Stimulated activated naive CD8-positive, alpha-beta T cell treated with anti-CD3 and anti-CD28 coated beads, Interleukin-15, amount 100 ng/mL, for 72 hours (primary cell): Measurements from ENCODE around the gene DLX5.
"Not testable (repeated sequence)": the region's sequence is repeated elsewhere in the genome, so short reads cannot be mapped to it uniquely, and the experiment has no call there.

Experiments
- ATAC-seq: fragments of 150-1000 bp; cut with Tn5 transposase; 2 replicates; pipeline ENCODE4 v1.10.0; 2021; ENCODE audit warnings: mild to moderate bottlenecking, moderate library complexity
- DNase-seq, 2 donors: peaks; one replicate each; pipeline ENCODE4 v3.0.0; 2021 to 2022
- H3K27ac Mint-ChIP-seq, 2 donors: one replicate each; pipeline ENCODE4 v1.8.0; 2022; ENCODE audit warnings: mild to moderate bottlenecking in 2 of 2, mixed read lengths in 2 of 2, moderate library complexity in 2 of 2
- H3K27me3 Mint-ChIP-seq: one replicate; pipeline ENCODE4 v1.8.0; 2022; ENCODE audit warnings: mixed read lengths
- H3K4me1 Mint-ChIP-seq: one replicate; pipeline ENCODE4 v1.8.0; 2022; ENCODE audit warnings: mild to moderate bottlenecking, mixed read lengths
- H3K4me3 Mint-ChIP-seq, 2 donors: one replicate each; pipeline ENCODE4 v1.8.0; 2022; ENCODE audit warnings: mild to moderate bottlenecking in 2 of 2, mixed read lengths in 2 of 2, moderate library complexity in 1 of 2
- H3K9me3 Mint-ChIP-seq, 2 donors: one replicate each; pipeline ENCODE4 v1.8.0; 2022; ENCODE audit warnings: mixed read lengths in 2 of 2

DLX5 gene

DNA sequence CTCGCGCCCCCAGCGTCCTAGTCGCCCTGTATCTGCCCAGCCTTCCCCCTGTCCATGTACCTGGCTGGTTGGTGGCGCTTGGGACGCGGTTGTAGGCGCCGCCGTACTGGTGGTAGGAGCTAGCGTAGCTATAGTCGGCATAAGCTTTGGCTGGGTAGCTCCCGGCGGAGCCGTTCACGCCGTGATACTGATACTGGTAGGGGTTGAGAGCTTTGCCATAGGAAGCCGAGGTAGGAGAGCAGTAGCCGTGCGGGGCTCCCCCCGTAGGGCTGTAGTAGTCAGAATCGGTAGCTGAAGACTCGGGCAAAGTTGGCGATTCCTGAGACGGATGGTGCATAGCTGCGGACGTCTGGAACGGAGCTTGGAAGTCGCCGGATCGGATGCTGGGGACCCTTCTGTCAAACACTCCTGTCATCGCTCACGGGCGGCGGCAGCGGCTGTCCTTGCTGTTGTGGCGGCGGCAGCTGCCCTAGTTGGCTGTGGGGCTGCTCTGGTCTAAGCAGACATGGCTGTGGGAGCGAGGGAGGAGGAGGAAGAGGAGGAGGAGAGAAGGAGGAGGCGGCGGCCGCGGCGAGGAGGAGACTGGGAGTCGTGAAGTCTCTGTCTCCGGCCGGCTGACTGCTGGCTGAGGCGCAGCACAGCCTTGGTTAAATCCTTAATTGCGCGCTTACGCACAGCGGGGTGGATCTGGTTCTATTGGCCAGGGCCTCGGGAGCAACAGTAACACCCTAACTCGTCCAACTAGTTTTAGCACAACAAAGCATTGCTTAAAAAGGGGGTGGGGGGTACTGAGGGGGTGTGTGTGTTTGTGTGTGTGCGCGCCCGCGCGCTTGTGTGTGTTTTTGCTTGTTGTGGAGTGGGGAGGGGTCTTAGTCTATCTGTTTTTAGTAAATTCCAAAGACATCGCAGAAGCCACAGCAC lies at the start of gene DLX5:
DLX5 (minus strand) TSS at position 623 of the 921 bp plus-strand sequence; CDS start at position 415, 208 bp downstream.
- ATAC-seq (peak; percentile 24), DNase-seq (peak in 1 of 2 donors; percentile 28)
- Mint-ChIP-seq H3K4me3 (peak within 1 kb of the TSS; percentile 50 to 70), H3K9me3 (no peaks in the 10 kb centered on the region), H3K27me3 (peaks cover 94% of the 10 kb centered on the region), H3K27ac (peak within 1 kb of the TSS in 1 of 2 donors; percentile 95), H3K4me1 (peaks cover 66% of the 10 kb centered on the region)

DNA sequence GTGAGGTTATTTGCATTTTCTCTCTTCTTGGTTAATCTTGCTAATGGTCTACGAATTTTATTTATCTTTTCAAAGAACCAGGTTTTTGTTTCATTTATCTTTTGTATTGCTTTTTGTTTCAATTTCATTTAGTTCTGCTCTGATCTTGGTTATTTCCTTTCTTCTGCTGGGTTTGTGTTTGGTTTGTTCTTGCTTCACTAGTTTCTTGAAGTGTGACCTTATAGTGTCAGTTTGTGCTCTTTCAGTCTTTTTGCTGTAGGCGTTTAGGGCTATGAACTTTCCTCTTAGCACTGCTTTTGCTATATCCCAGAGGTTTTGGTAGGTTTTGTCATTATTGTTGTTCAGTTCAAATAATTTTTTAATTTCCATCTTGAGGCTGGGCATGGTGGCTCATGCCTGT lies 47.4 kb upstream of the DLX5 start:
- not testable (repeated sequence) for H3K27ac Mint-ChIP-seq, DNase-seq, H3K9me3 Mint-ChIP-seq, H3K4me1 Mint-ChIP-seq, ATAC-seq, H3K4me3 Mint-ChIP-seq
- H3K27me3 Mint-ChIP-seq = peaks cover 65% of the 10 kb centered on the region

DNA sequence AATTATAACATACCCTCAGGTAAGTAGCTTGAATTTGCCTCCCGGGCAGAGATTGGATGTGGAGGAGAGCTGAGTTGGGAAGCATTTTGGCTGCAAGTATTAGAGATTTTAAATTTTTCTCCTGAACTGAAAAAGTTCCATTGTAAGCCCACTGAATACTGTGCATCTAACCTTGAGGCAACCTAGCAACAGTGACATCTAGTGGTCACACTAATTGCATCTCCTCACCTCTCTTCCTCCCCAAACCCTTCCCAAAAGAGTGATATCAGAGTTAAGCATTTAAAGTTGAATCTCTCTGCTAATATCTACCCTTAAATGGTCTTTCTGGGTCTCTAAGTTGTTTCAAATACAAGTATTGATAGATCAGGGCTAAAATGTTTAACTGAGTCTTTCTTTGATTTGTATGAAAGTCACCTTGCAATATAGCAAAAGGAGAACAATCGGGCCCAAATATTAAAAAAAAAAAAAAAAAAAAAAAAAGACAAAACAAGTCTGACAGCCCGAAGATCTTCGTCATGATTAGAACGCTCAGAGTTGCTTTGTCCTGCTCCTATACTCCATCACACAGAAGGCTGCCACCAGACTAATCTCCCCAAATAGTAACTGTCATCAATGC lies 40.4 kb upstream of the DLX5 start:
- Mint-ChIP-seq H3K4me3 (no peak overlapping the region), H3K27me3 (peaks cover 29% of the 10 kb centered on the region), H3K27ac (no peak overlapping the region), H3K9me3 (peaks cover 0 to 3% of the 10 kb centered on the region in 2 donors), H3K4me1 (no peaks in the 10 kb centered on the region)
- ATAC-seq (peak; percentile 64), DNase-seq (peak; percentile 3 to 9)

DNA sequence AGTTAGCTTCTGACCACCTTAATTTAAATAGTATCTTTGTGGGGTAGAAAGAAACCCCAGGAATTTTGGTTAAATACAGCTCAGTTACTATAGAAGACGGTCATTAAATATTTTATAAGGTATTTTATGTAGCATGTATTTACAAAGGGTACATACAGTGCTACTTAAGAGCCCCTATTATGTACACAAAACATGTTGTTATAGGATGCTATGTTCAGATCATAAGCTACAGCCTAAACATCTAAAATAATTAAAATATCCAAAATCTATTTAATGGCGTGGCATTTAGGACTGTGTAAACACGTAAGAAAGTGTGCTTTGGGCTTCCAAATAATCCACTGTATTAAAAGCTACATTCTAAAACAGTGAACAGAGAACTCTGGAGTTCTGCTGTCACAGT lies 39.4 kb upstream of the DLX5 start:
- ATAC-seq (no peak), DNase-seq (no peak)
- Mint-ChIP-seq H3K27ac (no peak overlapping the region), H3K27me3 (peaks cover 39% of the 10 kb centered on the region), H3K9me3 (peaks cover 10 to 13% of the 10 kb centered on the region in 2 donors), H3K4me3 (no peak overlapping the region), H3K4me1 (no peaks in the 10 kb centered on the region)

DNA sequence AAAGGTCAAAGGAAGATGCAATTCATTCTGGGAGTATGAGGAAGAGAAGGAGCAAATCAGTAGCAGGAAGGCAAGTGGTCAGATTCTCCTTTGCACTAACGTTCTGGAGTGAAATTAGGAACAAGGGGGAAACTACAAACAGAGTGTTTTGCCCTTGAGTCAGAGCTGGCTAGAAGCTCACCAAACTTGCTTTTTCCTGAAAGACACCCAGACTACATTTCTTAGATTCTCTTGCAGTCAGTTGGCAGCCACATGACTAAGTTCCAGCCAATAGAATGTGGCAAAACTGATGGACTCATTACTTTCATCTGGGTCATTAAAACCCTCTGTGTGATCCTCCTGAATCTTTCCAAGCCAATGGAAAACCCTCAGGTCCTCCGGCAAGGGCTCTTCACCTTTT lies 18.6 kb upstream of the DLX5 start:
- H3K4me3 Mint-ChIP-seq = no peak overlapping the region
- H3K4me1 Mint-ChIP-seq = no peaks in the 10 kb centered on the region
- no peaks in the 10 kb centered on the region for H3K9me3 Mint-ChIP-seq
- DNase-seq = no peak
- H3K27ac Mint-ChIP-seq = no peak overlapping the region
- H3K27me3 Mint-ChIP-seq = peaks cover 61% of the 10 kb centered on the region
- ATAC-seq = no peak

DNA sequence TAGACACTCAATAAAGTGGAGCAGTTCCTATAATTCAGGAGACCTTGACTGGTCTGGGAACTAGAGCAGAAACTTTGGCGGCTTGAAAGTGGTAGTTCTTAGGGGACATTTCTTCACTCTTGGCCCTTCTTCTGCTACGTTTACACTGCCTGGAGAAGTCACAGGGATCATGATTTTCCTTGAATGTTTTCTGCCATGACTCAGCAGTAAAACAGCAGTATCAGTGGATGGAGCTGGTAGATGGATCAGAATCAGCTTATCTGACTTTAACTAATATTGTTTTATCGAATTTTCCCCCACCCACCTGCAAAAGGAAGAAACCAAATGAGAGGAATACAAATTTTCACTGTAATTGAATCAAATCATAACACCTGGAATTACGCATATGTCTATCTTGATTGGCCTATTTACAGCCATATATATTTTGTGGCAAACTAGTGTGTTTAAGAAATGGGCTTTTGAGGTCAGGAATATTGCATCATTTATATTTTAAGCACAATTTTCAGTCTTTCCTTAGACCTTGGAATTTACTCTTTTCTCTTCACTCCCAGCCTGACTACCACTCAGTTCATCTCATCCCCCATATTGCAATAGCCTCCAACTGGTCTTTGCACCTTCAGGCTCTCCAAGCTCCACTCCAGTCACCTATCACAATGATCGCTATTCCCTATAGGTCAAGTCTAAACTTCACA lies 14.9 kb upstream of the DLX5 start:
- ATAC-seq = no peak
- no peaks in the 10 kb centered on the region for H3K9me3 Mint-ChIP-seq
- no peak for DNase-seq
- H3K27ac Mint-ChIP-seq = no peak overlapping the region
- H3K4me1 Mint-ChIP-seq = no peaks in the 10 kb centered on the region
- H3K4me3 Mint-ChIP-seq = no peak overlapping the region
- H3K27me3 Mint-ChIP-seq = peaks cover 41% of the 10 kb centered on the region

DNA sequence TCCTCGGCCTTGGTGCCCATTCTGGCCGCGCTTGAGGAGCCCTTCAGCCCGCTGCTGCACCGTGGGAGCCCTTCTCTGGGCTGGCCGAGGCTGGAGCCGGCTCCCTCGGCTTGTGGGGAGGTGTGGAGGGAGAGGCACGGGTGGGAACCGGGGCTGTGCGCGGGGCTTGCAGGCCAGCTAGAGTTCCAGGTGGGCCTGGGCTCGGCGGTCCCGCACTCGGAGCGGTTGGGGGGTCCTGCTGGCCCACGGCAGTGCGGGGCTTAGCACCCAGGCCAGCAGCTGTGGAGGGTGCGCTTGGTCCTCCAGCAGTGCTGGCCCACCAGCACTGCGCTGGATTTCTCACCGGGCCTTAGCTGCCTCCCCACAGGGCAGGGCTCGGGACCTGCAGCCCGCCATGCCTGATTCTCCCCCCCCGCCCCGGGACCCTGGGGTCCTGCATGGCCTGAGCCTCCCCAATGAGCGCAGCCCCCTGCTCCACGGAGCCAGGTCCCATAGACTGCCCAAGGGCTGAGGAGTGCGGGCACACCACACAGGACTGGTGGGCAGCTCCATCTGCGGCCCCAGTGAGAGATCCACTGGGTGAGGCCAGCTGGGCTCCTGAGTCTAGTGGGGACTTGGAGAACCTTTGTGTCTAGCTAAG lies 9.7 kb upstream of the DLX5 start:
- not testable (repeated sequence) for H3K27ac Mint-ChIP-seq, H3K4me3 Mint-ChIP-seq, DNase-seq, H3K9me3 Mint-ChIP-seq, H3K4me1 Mint-ChIP-seq
- H3K27me3 Mint-ChIP-seq = peaks cover 14% of the 10 kb centered on the region
- peak; percentile 26 for ATAC-seq

DNA sequence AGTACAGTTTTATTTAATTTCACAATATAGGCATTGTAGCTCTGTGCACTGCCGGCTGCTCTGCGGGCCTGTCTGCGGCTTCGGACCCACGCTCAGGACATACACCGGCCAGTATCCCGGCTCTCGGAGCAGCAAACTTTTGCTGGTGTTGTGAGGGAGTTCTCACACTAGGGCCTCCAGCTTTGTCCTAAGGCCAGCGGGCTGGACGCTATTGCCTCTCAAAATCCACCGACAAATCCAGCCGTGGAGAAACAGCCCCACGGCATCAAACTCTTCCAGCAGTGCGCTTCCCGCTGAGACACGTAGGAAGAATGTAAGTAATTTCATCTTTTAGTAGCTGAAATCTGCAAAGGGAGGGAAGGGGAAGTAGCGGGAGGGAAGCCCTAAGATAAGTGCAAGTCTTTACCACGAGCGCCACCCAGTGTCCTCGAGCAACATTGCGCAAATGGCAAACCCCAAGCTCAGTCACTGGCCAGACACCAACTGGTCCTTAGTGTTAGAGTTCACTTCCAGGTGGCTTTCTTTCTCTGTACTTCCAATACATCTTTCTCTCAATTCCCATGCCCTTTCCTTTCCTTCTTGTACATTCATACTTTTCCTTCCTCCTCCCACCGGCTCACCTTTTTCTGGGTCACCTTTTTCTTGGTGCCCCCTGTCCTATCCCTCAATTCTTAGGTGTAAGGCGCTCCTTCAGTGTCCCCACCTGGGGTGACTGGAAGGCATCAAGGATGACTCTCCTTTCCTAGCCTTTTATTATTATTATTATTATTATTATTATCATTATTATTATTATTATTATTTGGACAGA lies 3.0 kb upstream of the DLX5 start:
- peak overlapping the region; percentile 66 to 75 for H3K4me3 Mint-ChIP-seq
- H3K27me3 Mint-ChIP-seq = peaks cover 75% of the 10 kb centered on the region
- peak; percentile 79 for ATAC-seq
- peak; percentile 58 to 68 for DNase-seq
- H3K27ac Mint-ChIP-seq = no peak overlapping the region
- peaks cover 47% of the 10 kb centered on the region for H3K4me1 Mint-ChIP-seq
- H3K9me3 Mint-ChIP-seq = no peaks in the 10 kb centered on the region

DNA sequence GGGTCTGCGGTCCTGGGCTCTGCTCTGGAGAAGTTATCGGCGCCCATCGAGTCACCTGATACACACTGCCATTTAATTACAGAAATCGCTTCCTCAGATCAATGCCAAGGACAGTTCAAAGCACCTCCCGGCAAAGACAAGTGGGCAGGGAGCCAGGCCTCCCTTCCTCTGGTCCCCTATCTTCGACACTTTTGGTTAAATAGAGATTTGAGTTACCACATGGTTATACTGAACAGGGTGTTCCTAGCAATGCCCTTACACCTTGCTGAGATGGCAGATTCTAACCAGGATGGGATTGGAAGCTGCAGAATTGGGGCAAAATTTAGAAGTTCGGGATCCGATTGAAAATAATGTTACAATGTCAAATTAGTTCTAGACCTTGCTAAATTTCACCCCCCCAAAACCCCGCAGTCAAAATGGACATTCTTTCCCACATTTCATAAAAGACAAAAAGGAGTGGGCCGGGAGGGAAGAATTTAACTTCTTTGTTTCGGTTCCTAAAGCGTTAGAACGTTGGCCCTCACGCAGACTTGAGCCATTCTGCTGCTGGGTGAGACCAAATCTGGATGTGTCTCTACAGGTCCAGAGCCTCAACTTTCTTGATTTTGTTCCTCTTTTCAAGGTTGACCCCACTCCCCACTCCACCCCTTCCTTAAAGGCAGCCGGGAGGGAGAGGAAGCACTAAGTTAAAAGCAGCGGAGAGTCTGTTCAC lies 2.2 kb upstream of the DLX5 start:
- ATAC-seq (peak; percentile 6), DNase-seq (no peak)
- H3K27ac Mint-ChIP-seq = peak overlapping the region in 1 of 2 donors; percentile 57
- no peaks in the 10 kb centered on the region for H3K9me3 Mint-ChIP-seq
- H3K4me3 Mint-ChIP-seq = peak overlapping the region; percentile 66 to 75
- H3K4me1 Mint-ChIP-seq = peaks cover 54% of the 10 kb centered on the region
- H3K27me3 Mint-ChIP-seq = peaks cover 83% of the 10 kb centered on the region

DNA sequence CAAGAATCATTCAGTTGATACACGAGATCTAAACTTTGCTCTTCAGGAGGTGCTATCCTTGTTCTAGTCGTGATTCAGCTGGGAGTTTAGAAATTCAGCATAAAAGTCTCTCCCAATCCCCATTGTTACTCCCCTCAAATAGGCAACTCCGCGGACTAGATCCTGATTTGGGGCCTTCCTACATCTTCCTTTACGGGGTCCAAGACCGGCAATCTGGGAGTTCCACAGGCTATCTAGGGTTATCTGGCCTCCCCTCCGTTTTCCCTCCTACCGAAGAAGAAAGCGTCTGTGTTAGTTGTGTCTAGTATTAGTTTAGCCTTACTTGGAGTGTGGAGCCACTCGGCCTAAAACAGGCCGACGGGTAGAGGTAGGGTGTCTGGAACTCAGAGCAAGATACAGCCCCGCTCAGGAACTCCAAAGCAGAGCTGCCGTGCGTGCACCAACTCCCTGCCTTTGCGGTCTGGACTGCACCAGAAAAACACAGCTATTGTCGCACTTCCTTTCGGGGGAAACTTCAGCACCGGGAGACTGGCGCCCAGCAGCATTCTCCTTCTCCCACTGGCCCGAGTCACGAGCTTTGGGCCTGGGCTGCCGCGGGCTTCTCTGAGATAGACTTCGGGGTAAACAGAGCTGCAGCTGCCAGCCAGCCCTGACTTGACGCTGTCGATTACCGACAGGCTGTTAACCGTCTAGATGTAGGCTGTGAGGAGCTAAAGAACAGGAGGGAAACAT lies 1.5 kb upstream of the DLX5 start:
- Mint-ChIP-seq H3K4me3 (peak overlapping the region; percentile 55 to 66), H3K27ac (no peak overlapping the region), H3K4me1 (peaks cover 61% of the 10 kb centered on the region), H3K27me3 (peaks cover 83% of the 10 kb centered on the region), H3K9me3 (no peaks in the 10 kb centered on the region)
- ATAC-seq (peak; percentile 47), DNase-seq (peak in 1 of 2 donors; percentile 27)

DNA sequence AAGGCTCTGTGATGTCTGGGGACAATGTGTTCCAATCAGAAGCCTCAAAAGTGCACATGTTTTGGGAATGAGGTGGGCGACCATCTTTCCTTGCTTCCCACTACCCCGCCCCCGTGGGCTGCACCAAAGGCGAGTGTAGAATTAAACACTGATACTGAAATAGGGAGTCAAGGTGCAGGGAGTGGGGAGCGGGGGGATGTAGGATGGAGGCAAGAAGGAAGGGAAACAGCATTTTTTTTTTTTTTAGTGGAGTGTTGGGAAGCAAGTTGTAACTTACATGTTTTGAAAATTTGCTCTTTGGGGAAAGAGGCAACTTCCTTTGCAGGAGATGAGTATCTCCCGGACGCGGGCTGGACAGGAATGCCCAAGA lies 484 bp upstream of the DLX5 start:
- Mint-ChIP-seq H3K4me1 (peaks cover 66% of the 10 kb centered on the region), H3K9me3 (no peaks in the 10 kb centered on the region), H3K27me3 (peaks cover 88% of the 10 kb centered on the region), H3K27ac (no peak overlapping the region), H3K4me3 (no peak overlapping the region)
- ATAC-seq = no peak
- no peak for DNase-seq

DNA sequence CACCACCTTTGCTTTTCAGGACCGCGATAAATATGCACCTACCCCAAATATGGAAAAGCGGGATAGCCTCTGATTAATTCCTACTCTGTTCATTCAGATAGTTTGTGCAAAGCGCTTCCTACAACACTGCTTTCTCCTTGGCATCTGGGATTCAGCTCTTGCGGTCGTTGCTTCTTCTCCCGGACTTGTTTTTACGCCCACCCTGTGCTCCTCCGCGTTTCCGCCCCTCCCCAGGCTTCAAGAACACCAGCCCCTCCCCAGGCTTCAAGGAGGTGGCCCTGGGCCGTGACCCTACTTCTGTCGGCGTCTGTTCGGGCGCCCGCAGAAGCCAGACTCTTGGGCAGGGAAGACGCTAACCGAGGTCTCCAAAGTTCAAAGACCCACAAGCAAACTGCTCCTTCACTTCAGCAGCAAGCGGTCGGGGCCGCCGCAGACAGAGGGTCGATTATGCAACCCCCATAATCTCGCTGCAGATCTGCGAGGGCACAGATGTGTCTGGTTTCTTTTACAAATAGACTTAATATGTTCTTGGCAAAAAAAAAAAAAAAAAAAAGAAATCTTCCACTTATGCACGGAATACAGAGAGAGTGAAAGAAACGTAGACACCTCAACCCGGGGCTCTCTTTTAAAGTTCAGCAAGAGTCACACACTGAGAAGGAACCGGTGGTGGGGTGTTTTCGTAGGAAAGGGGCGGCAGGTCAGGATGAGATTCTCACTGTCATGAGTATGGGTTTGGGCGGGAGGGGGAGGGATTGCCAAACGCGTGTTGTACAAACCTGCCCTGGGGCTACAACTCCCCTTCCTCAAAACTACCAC lies 1.9 kb downstream of the DLX5 start:
- ATAC-seq (no peak), DNase-seq (no peak)
- Mint-ChIP-seq H3K27ac (peak overlapping the region in 1 of 2 donors; percentile 8), H3K4me3 (peak overlapping the region; percentile 23 to 56), H3K4me1 (peaks cover 82% of the 10 kb centered on the region), H3K9me3 (no peaks in the 10 kb centered on the region), H3K27me3 (peaks cover 100% of the 10 kb centered on the region)
